H9 (cell line): ENCODE results near the gene RARB. TPM values are rescaled to one million over a fixed set of nuclear protein-coding genes. Genes with fewer than 3 reads are reported as not detected.

Source experiments
- DNase-seq: peaks from one replicate; pipeline ENCODE4 v3.0.0-alpha.2; 2017
- H2AFZ ChIP-seq: one replicate; pipeline ENCODE4 v1.6.1; 2013; ENCODE audit warnings: mild to moderate bottlenecking, low read length, control low read depth, moderate library complexity
- H2AK5ac ChIP-seq: 2 replicates; pipeline ENCODE4 v1.6.1; 2013; ENCODE audit warnings: low read length, control low read depth, mixed read lengths; ENCODE audit not compliant: insufficient read length
- H2BK120ac ChIP-seq: one replicate; pipeline ENCODE4 v1.6.1; 2013; ENCODE audit warnings: low read depth, mild to moderate bottlenecking, low read length, control low read depth, inconsistent platforms; ENCODE audit not compliant: poor library complexity, severe bottlenecking
- H2BK12ac ChIP-seq: 2 replicates; pipeline ENCODE4 v1.6.1; 2013; ENCODE audit warnings: low read length, control low read depth, mixed read lengths, low read depth; ENCODE audit not compliant: insufficient read length
- H2BK15ac ChIP-seq: 2 replicates; pipeline ENCODE4 v1.6.1; 2013; ENCODE audit warnings: low read depth, low read length, control low read depth
- H2BK20ac ChIP-seq: one replicate; pipeline ENCODE4 v1.6.1; 2013; ENCODE audit warnings: low read depth, mild to moderate bottlenecking, low read length, control low read depth, inconsistent platforms; ENCODE audit not compliant: poor library complexity, severe bottlenecking
- H2BK5ac ChIP-seq: 2 replicates; pipeline ENCODE4 v1.6.1; 2013; ENCODE audit warnings: low read length, control low read depth, mixed read lengths; ENCODE audit not compliant: insufficient read length
- H3K14ac ChIP-seq: 2 replicates; pipeline ENCODE4 v1.6.1; 2013; ENCODE audit warnings: low read length, control low read depth; ENCODE audit not compliant: insufficient read depth
- H3K18ac ChIP-seq: 2 replicates; pipeline ENCODE4 v1.6.1; 2013; ENCODE audit warnings: low read depth, mild to moderate bottlenecking, mixed read lengths, low read length, control low read depth; ENCODE audit not compliant: insufficient read length
- H3K23ac ChIP-seq: 2 replicates; pipeline ENCODE4 v1.6.1; 2013; ENCODE audit warnings: low read length, control low read depth, mixed read lengths, low read depth; ENCODE audit not compliant: insufficient read length
- H3K23me2 ChIP-seq: 2 replicates; pipeline ENCODE4 v1.6.1; 2013; ENCODE audit warnings: low read depth, mild to moderate bottlenecking, mixed read lengths, low read length, control low read depth; ENCODE audit not compliant: insufficient read length, poor library complexity, severe bottlenecking
- H3K27ac ChIP-seq: 2 replicates; pipeline ENCODE4 v1.5.1; 2013; ENCODE audit warnings: low read length, control low read depth, mixed read lengths, low read depth; ENCODE audit not compliant: insufficient read length
- H3K27me3 ChIP-seq: 2 replicates; pipeline ENCODE4 v1.6.1; 2013; ENCODE audit warnings: low read length, control low read depth, inconsistent platforms; ENCODE audit not compliant: insufficient read depth
- H3K4ac ChIP-seq: 2 replicates; pipeline ENCODE4 v1.6.1; 2013; ENCODE audit warnings: low read depth, mild to moderate bottlenecking, control low read depth, inconsistent platforms, low read length, moderate library complexity
- H3K4me1 ChIP-seq: 2 replicates; pipeline ENCODE4 v1.6.1; 2013; ENCODE audit warnings: low read length, control low read depth, inconsistent platforms; ENCODE audit not compliant: insufficient read depth
- H3K4me2 ChIP-seq: 2 replicates; pipeline ENCODE4 v1.6.1; 2013; ENCODE audit warnings: low read length, control low read depth, mixed read lengths; ENCODE audit not compliant: insufficient read length, insufficient read depth
- H3K56ac ChIP-seq: 2 replicates; pipeline ENCODE4 v1.6.1; 2013; ENCODE audit warnings: low read depth, mild to moderate bottlenecking, mixed read lengths, low read length, control low read depth; ENCODE audit not compliant: insufficient read length
- H3K79me1 ChIP-seq: 2 replicates; pipeline ENCODE4 v1.6.1; 2013; ENCODE audit warnings: low read depth, mild to moderate bottlenecking, moderate library complexity, low read length, control low read depth, inconsistent platforms; ENCODE audit not compliant: insufficient read depth, poor library complexity, severe bottlenecking
- H3K79me2 ChIP-seq: 2 replicates; pipeline ENCODE4 v1.6.1; 2013; ENCODE audit warnings: low read length, control low read depth, inconsistent platforms; ENCODE audit not compliant: insufficient read depth
- H3K9ac ChIP-seq: 2 replicates; pipeline ENCODE4 v1.6.1; 2013; ENCODE audit warnings: low read length, control low read depth, mixed read lengths; ENCODE audit not compliant: insufficient read length; ENCODE audit errors: extremely low read depth
- H3K9me3 ChIP-seq: one replicate; pipeline ENCODE4 v1.6.1; 2013; ENCODE audit warnings: low read depth, low read length, inconsistent platforms; ENCODE audit not compliant: control insufficient read depth
- H3T11ph ChIP-seq: one replicate; pipeline ENCODE4 v1.6.1; 2013; ENCODE audit warnings: mild to moderate bottlenecking, low read length, control low read depth, inconsistent platforms
- H4K20me1 ChIP-seq: one replicate; pipeline ENCODE4 v1.6.1; 2013; ENCODE audit not compliant: control insufficient read depth, insufficient read length, insufficient read depth
- H4K5ac ChIP-seq: 2 replicates; pipeline ENCODE4 v1.6.1; 2013; ENCODE audit warnings: low read depth, mild to moderate bottlenecking, mixed read lengths, low read length, control low read depth; ENCODE audit not compliant: insufficient read length
- H4K8ac ChIP-seq: replicated peaks from 2 replicates; pipeline ENCODE4 v1.6.1; 2013; ENCODE audit warnings: low read length, control low read depth, mixed read lengths, low read depth; ENCODE audit not compliant: insufficient read length
- H4K91ac ChIP-seq: 2 replicates; pipeline ENCODE4 v1.6.1; 2013; ENCODE audit warnings: low read depth, mild to moderate bottlenecking, moderate library complexity, mixed read lengths, low read length, control low read depth; ENCODE audit not compliant: insufficient read length
- H3K27ac Mint-ChIP-seq, 3 experiments: 2 replicates in 2 of 3; 3 replicates in 1 of 3; pipeline ENCODE4 v1.8.0; 2020 to 2021; ENCODE audit warnings: mixed read lengths in 3 of 3, mild to moderate bottlenecking in 1 of 3, moderate library complexity in 1 of 3
- H3K27me3 Mint-ChIP-seq: 2 replicates; pipeline ENCODE4 v1.8.0; 2021; ENCODE audit warnings: low read depth, mild to moderate bottlenecking, moderate library complexity, mixed read lengths
- H3K36me3 Mint-ChIP-seq, 3 experiments: 2 replicates in 2 of 3; 3 replicates in 1 of 3; pipeline ENCODE4 v1.8.0; 2020 to 2021; ENCODE audit warnings: low read depth in 3 of 3, mixed read lengths in 3 of 3; ENCODE audit not compliant: insufficient read depth in 1 of 3
- H3K4me1 Mint-ChIP-seq, 2 experiments: 2 replicates each; pipeline ENCODE4 v1.8.0; 2020; ENCODE audit warnings: mixed read lengths in 2 of 2
- H3K4me3 Mint-ChIP-seq, 2 experiments: 2 replicates in 1 of 2; 3 replicates in 1 of 2; pipeline ENCODE4 v1.8.0; 2020 to 2021; ENCODE audit warnings: mild to moderate bottlenecking in 2 of 2, mixed read lengths in 2 of 2, moderate library complexity in 1 of 2
- H3K9me3 Mint-ChIP-seq, 2 experiments: 2 replicates in 1 of 2; 3 replicates in 1 of 2; pipeline ENCODE4 v1.8.0; 2020; ENCODE audit warnings: mild to moderate bottlenecking in 2 of 2, mixed read lengths in 2 of 2, moderate library complexity in 1 of 2
- total RNA-seq: library from RNA; stranded (reverse); gene quantifications from 2 replicates; pipeline ENCODE4 v1.2.1, GENCODE V29; 2021
- TF ChIP-seq, protein P1 (sequence below): fragments of 200-600 bp; sonication (generic); conservative IDR thresholded peaks from 3 replicates; pipeline ENCODE4 v1.8.0; 2021; ENCODE audit warnings: antibody characterized with exemption, mild to moderate bottlenecking

RARB gene
- total RNA-seq, 1 experiment from 2014 or later = 0.22 TPM

DNA sequence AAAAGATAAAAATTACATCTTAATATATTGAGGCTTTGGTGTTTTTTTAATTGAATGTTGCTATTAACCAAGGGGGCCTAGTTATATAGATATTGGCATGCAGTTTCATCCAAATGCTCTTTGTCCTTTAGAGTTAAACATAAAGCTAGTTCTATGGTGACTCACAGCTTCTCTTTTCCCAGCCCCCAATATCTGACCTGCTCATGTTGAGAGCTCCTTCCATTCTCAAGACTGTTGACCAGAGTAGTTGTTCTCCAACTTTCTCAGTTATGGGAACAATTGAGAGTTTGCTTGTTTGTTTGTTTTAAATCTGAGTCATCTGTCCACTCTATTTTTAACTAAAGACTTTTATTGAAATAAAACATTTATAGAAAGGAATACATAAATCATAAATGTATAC is 15.8 kb upstream of the RARB start:
- Histone ChIP-seq H2BK120ac (no peak overlapping the region), H3K18ac (no peak overlapping the region), H3K27me3 (no peaks in the 10 kb centered on the region), H3K14ac (no peak overlapping the region), H3K79me2 (no peaks in the 10 kb centered on the region), H4K91ac (no peak overlapping the region), H3K4me1 (no peaks in the 10 kb centered on the region), H2BK12ac (no peak overlapping the region), H3K4ac (no peak overlapping the region), H3K56ac (no peak overlapping the region), H3K9me3 (no peaks in the 10 kb centered on the region), H2BK15ac (no peak overlapping the region), H3K27ac (no peak overlapping the region), H3K23ac (no peak overlapping the region), H4K5ac (no peak overlapping the region), H3K4me2 (no peak overlapping the region), H3K79me1 (no peaks in the 10 kb centered on the region), H3K23me2 (no peaks in the 10 kb centered on the region), H2AK5ac (no peak overlapping the region), H2BK20ac (no peak overlapping the region), H4K20me1 (no peaks in the 10 kb centered on the region), H2AFZ (no peak overlapping the region), H2BK5ac (no peak overlapping the region), H3K9ac (no peak overlapping the region), H3T11ph (no peak overlapping the region), H4K8ac (no peak overlapping the region)
- Mint-ChIP-seq H3K27ac (no peak overlapping the region), H3K27me3 (peaks cover 2% of the 10 kb centered on the region; the same call in 1 of the 2 replicates), H3K36me3 (peaks cover 4 to 17% (median 6%) of the 10 kb centered on the region in 3 experiments), H3K4me3 (no peak overlapping the region), H3K9me3 (peaks cover 8 to 13% of the 10 kb centered on the region in 2 experiments), H3K4me1 (peaks cover 0 to 2% of the 10 kb centered on the region in 2 experiments; a peak in 1 of 4 replicates)
- DNase-seq = no peak
- TF ChIP-seq, protein P1, sequence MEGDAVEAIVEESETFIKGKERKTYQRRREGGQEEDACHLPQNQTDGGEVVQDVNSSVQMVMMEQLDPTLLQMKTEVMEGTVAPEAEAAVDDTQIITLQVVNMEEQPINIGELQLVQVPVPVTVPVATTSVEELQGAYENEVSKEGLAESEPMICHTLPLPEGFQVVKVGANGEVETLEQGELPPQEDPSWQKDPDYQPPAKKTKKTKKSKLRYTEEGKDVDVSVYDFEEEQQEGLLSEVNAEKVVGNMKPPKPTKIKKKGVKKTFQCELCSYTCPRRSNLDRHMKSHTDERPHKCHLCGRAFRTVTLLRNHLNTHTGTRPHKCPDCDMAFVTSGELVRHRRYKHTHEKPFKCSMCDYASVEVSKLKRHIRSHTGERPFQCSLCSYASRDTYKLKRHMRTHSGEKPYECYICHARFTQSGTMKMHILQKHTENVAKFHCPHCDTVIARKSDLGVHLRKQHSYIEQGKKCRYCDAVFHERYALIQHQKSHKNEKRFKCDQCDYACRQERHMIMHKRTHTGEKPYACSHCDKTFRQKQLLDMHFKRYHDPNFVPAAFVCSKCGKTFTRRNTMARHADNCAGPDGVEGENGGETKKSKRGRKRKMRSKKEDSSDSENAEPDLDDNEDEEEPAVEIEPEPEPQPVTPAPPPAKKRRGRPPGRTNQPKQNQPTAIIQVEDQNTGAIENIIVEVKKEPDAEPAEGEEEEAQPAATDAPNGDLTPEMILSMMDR = no peak
